Stimulated activated naive CD8-positive, alpha-beta T cell treated with anti-CD3 and anti-CD28 coated beads, Interleukin-15, Interleukin-2, amounts not matched to agents 100 U/mL and 50 U/mL, for 24 hours (primary cell): ENCODE data around the gene PCDHGB7.
"Not testable (repeated sequence)": the region's sequence is repeated elsewhere in the genome, so short reads cannot be mapped to it uniquely, and the experiment has no call there.

ENCODE experiments used
- ATAC-seq: fragments of 150-1000 bp; cut with Tn5 transposase; one replicate; pipeline ENCODE4 v1.10.0; 2021
- DNase-seq: peaks from one replicate; pipeline ENCODE4 v3.0.0; 2021

PCDHGB7 gene

DNA sequence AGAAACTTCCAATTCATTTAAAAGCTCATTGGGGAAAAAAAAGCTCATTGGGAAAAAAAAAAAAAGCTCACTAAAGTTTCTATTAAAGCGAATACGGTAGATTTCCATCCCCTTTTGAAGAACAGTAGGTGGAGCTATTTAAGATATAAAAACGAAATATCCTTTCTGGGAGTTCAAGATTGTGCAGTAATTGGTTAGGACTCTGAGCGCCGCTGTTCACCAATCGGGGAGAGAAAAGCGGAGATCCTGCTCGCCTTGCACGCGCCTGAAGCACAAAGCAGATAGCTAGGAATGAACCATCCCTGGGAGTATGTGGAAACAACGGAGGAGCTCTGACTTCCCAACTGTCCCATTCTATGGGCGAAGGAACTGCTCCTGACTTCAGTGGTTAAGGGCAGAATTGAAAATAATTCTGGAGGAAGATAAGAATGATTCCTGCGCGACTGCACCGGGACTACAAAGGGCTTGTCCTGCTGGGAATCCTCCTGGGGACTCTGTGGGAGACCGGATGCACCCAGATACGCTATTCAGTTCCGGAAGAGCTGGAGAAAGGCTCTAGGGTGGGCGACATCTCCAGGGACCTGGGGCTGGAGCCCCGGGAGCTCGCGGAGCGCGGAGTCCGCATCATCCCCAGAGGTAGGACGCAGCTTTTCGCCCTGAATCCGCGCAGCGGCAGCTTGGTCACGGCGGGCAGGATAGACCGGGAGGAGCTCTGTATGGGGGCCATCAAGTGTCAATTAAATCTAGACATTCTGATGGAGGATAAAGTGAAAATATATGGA lies 13.0 kb downstream of the PCDHGB7 start, which contains the start of gene PCDHGA12:
TSS of gene PCDHGA12 (plus strand) at position 176 of the 782 bp plus-strand sequence. CDS start at position 429, 253 bp downstream.
- DNase-seq, result no peak
- ATAC-seq, result no peak

GRCh38 chr5:141431286-141431685 lies 13.8 kb downstream of the PCDHGB7 start:
- DNase-seq, result no peak
- no peak for ATAC-seq

GRCh38 chr5:141432308-141432707 lies 14.8 kb downstream of the PCDHGB7 start:
- not testable (repeated sequence) for ATAC-seq

GRCh38 chr5:141432726-141433125 lies 15.2 kb downstream of the PCDHGB7 start:
- ATAC-seq, DNase-seq: not testable (repeated sequence)

More at GRCh38 chr5:141432308-141432707, 14.8 kb downstream of the PCDHGB7 start:
- DNase-seq, result not testable (repeated sequence)

- no peak for DNase-seq
These were observed 16.5 kb downstream of the PCDHGB7 start for GRCh38 chr5:141434006-141434405.

GRCh38 chr5:141437221-141437620 lies 19.7 kb downstream of the PCDHGB7 start:
- no peak for ATAC-seq
- DNase-seq, result no peak

More at GRCh38 chr5:141434006-141434405, 16.5 kb downstream of the PCDHGB7 start:
- ATAC-seq, result no peak

- DNase-seq, result no peak
- ATAC-seq, result no peak
These were observed 22.1 kb downstream of the PCDHGB7 start for GRCh38 chr5:141439411-141440141.

- ATAC-seq, result no peak
- no peak for DNase-seq
These were observed 22.9 kb downstream of the PCDHGB7 start for GRCh38 chr5:141440341-141440740.

DNA sequence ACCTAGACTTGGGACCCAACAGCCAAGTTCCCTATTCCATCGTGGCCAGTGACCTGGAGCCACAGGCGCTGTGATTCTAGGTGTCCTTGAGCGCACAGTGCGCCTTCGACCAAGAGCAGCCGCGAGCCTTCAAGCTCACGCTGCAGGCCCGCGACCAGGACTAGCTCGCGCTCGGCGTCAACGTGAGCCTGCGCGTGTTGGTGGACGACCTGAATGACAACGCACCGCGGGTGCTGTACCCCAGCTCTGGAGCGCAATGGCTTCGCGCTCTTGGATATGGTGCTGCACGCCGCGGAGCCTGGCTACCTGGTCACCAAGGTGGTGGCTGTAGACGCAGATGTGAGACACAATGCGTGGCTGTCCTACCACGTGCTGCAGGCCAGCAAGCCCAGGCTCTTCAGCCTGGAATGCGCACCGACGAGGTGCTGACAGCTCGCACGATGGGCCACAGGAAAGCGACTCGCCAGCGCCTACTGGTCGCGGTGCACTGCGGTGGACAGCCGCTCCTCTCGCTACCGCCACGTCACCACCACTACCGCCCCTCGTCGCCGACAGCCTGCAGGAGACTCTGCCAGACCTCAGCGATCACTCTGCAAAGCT lies 24.2 kb downstream of the PCDHGB7 start:
- DNase-seq (no peak), ATAC-seq (no peak)

DNA sequence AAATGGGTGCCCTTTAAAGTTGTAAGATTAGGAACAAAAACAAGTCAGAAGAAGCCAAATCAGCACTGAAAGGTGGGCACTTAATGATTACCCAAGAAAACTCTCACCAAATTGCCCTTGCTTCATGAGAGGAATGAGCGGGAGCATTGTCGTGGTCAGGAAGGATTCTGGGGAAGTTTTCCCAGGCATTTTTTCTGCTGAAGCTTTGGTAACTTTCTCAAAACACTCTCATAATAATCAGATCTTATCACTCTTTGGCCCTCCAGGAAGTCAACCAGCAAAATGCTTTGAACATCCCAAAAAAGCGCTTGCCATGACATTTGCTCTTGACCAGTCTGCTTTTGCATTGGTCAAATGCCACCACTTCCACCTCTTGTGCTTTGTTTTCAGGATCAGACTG lies 47.9 kb downstream of the PCDHGB7 start:
- ATAC-seq, result no peak
- no peak for DNase-seq
